ENCODE results near the gene RNF14. TPM values are rescaled to one million over a fixed set of nuclear protein-coding genes. Genes with fewer than 3 reads are reported as not detected.

RNF14 gene
- polyA plus RNA-seq, 3 donors = 9.7 to 52.8 (median 31.2) TPM

GRCh38 chr5:141947316-141947715 lies 21.6 kb upstream of the RNF14 start:
- intact Hi-C loops (cut with micrococcal nuclease) = no loop called here
- DNase-seq = no peak
- Mint-ChIP-seq H3K36me3 (peaks cover 1 to 3% of the 10 kb centered on the region in 2 donors), H3K9me3 (no peaks in the 10 kb centered on the region), H3K27me3 (ENCODE audit: low read depth in 3 of 3) (peaks cover 2 to 13% (median 4%) of the 10 kb centered on the region in 3 donors), H3K4me1 (peaks cover 35% of the 10 kb centered on the region), H3K4me3 (no peak overlapping the region), H3K27ac (no peak overlapping the region)
- Histone ChIP-seq H3K36me3 (replicated peaks in 1 of 2; ENCODE audit: control insufficient read depth in 1 of 2, insufficient read depth in 2 of 2, low read length in 2 of 2) (no peaks in the 10 kb centered on the region), H3K79me2 (ENCODE audit: insufficient read depth, low read length) (no peaks in the 10 kb centered on the region), H3K27ac (ENCODE audit: low read depth in 1 of 2, low read length in 2 of 2) (no peak overlapping the region), H4K20me1 (ENCODE audit: insufficient read depth, low read length) (no peaks in the 10 kb centered on the region), H3K4me3 (replicated peaks in 1 of 3; ENCODE audit: low read depth in 2 of 3, low read length in 3 of 3) (no peak overlapping the region), H3K4me2 (replicated peaks; ENCODE audit: extremely low read depth, low read length, poor library complexity, severe bottlenecking) (no peak overlapping the region), H3K9me3 (replicated peaks in 1 of 2; ENCODE audit: control insufficient read depth in 1 of 2, insufficient read depth in 1 of 2, low read length in 2 of 2) (no peaks in the 10 kb centered on the region), H3K4me1 (ENCODE audit: control insufficient read depth in 1 of 2, insufficient read depth in 2 of 2, low read length in 2 of 2) (peaks cover 15 to 18% of the 10 kb centered on the region in 2 donors), H3K27me3 (ENCODE audit: control insufficient read depth in 2 of 2, insufficient read depth in 2 of 2, low read length in 2 of 2) (no peaks in the 10 kb centered on the region), H2AFZ (ENCODE audit: insufficient read depth, low read depth, low read length, poor library complexity, severe bottlenecking) (no peak overlapping the region), H3K9ac (ENCODE audit: insufficient read depth, low read length, poor library complexity, severe bottlenecking) (no peak overlapping the region)
- 71% methylated on average over 1 of the region's 4 CpGs for WGBS (ENCODE audit: insufficient coverage)
- no peak for TF ChIP-seq CTCF (IDR thresholded peaks at IDR 0.05)

- Histone ChIP-seq H3K4me2 (replicated peaks; ENCODE audit: extremely low read depth, low read length, poor library complexity, severe bottlenecking) (no peak overlapping the region), H4K20me1 (ENCODE audit: insufficient read depth, low read length) (no peaks in the 10 kb centered on the region), H3K27ac (ENCODE audit: low read depth in 1 of 2, low read length in 2 of 2) (no peak overlapping the region), H3K36me3 (replicated peaks in 1 of 2; ENCODE audit: control insufficient read depth in 1 of 2, insufficient read depth in 2 of 2, low read length in 2 of 2) (no peaks in the 10 kb centered on the region), H3K27me3 (ENCODE audit: control insufficient read depth in 2 of 2, insufficient read depth in 2 of 2, low read length in 2 of 2) (no peaks in the 10 kb centered on the region), H3K79me2 (ENCODE audit: insufficient read depth, low read length) (no peaks in the 10 kb centered on the region), H2AFZ (ENCODE audit: insufficient read depth, low read depth, low read length, poor library complexity, severe bottlenecking) (no peak overlapping the region), H3K4me1 (ENCODE audit: control insufficient read depth in 1 of 2, insufficient read depth in 2 of 2, low read length in 2 of 2) (peaks cover 18 to 23% of the 10 kb centered on the region in 2 donors), H3K9me3 (replicated peaks in 1 of 2; ENCODE audit: control insufficient read depth in 1 of 2, insufficient read depth in 1 of 2, low read length in 2 of 2) (no peaks in the 10 kb centered on the region), H3K4me3 (replicated peaks in 1 of 3; ENCODE audit: low read depth in 2 of 3, low read length in 3 of 3) (no peak overlapping the region), H3K9ac (ENCODE audit: insufficient read depth, low read length, poor library complexity, severe bottlenecking) (no peak overlapping the region)
- Mint-ChIP-seq H3K4me1 (peaks cover 35% of the 10 kb centered on the region), H3K36me3 (peaks cover 0 to 3% of the 10 kb centered on the region in 2 donors), H3K27me3 (ENCODE audit: low read depth in 3 of 3) (peaks cover 2 to 13% (median 2%) of the 10 kb centered on the region in 3 donors), H3K4me3 (no peak overlapping the region), H3K9me3 (no peaks in the 10 kb centered on the region), H3K27ac (no peak overlapping the region)
- WGBS (ENCODE audit: insufficient coverage) = 100% methylated on average over 1 of the region's 2 CpGs
- intact Hi-C loops (cut with micrococcal nuclease) = no loop called here
- TF ChIP-seq CTCF (IDR thresholded peaks at IDR 0.05) = no peak
- no peak for DNase-seq
These were observed 20.1 kb upstream of the RNF14 start for GRCh38 chr5:141948812-141949211.

Measured in CD14-positive monocyte (primary cell).